ENCODE data around the gene TRH. TPM values are rescaled to one million over a fixed set of nuclear protein-coding genes. Genes with fewer than 3 reads are reported as not detected.

The TRH gene
- total RNA-seq, 1 donor from 2014 or later: not detected

- DNase-seq: no peak
These were observed 512 bp upstream of the TRH start for GRCh38 chr3:129973853-129974563.

GRCh38 chr3:129974833-129975704, 549 bp downstream of the TRH start:
- Histone ChIP-seq H3K36me3 (no peaks in the 10 kb centered on the region), H3K9me3 (replicated peaks) (no peaks in the 10 kb centered on the region), H3K4me3 (peak overlapping the region; percentile 51), H3K27me3 (ENCODE audit: low read depth) (peaks cover 78% of the 10 kb centered on the region), H3K27ac (replicated peaks) (no peak overlapping the region), H3K4me1 (peaks cover 18% of the 10 kb centered on the region)
- TF ChIP-seq CTCF (IDR thresholded peaks at IDR 0.05; ENCODE audit: borderline replicate concordance): no peak
- intact Hi-C loops (cut with micrococcal nuclease): no loop called here
- peak; percentile 23 for DNase-seq

More at GRCh38 chr3:129973853-129974563, 512 bp upstream of the TRH start:
- Histone ChIP-seq H3K36me3 (no peaks in the 10 kb centered on the region), H3K9me3 (replicated peaks) (no peaks in the 10 kb centered on the region), H3K27ac (replicated peaks) (no peak overlapping the region), H3K4me1 (peaks cover 18% of the 10 kb centered on the region), H3K27me3 (ENCODE audit: low read depth) (peaks cover 68% of the 10 kb centered on the region), H3K4me3 (peak overlapping the region; percentile 51)
- TF ChIP-seq CTCF (IDR thresholded peaks at IDR 0.05; ENCODE audit: borderline replicate concordance): no peak
- intact Hi-C loops (cut with micrococcal nuclease): no loop called here

- DNase-seq: no peak
- Histone ChIP-seq H3K27ac (replicated peaks) (no peak overlapping the region), H3K9me3 (replicated peaks) (no peaks in the 10 kb centered on the region), H3K27me3 (ENCODE audit: low read depth) (peaks cover 84% of the 10 kb centered on the region), H3K4me3 (peak overlapping the region; percentile 51), H3K36me3 (no peaks in the 10 kb centered on the region), H3K4me1 (peaks cover 18% of the 10 kb centered on the region)
- intact Hi-C loops (cut with micrococcal nuclease): no loop called here
- no peak for TF ChIP-seq CTCF (IDR thresholded peaks at IDR 0.05; ENCODE audit: borderline replicate concordance)
These were observed 1.2 kb downstream of the TRH start for GRCh38 chr3:129975705-129976048.

GRCh38 chr3:129976286-129976685, 1.8 kb downstream of the TRH start:
- no peak for DNase-seq
- no peaks in the 10 kb centered on the region for H3K36me3 ChIP-seq
- no peak for TF ChIP-seq CTCF (IDR thresholded peaks at IDR 0.05; ENCODE audit: borderline replicate concordance)
- H3K27ac ChIP-seq (replicated peaks): no peak overlapping the region
- intact Hi-C loops (cut with micrococcal nuclease): no loop called here
- H3K4me1 ChIP-seq: peaks cover 18% of the 10 kb centered on the region
- H3K9me3 ChIP-seq (replicated peaks): no peaks in the 10 kb centered on the region
- peaks cover 91% of the 10 kb centered on the region for H3K27me3 ChIP-seq (ENCODE audit: low read depth)
- H3K4me3 ChIP-seq: no peak overlapping the region

- no peak for DNase-seq
- Histone ChIP-seq H3K4me3 (no peak overlapping the region), H3K27me3 (ENCODE audit: low read depth) (peaks cover 82% of the 10 kb centered on the region), H3K9me3 (replicated peaks) (no peaks in the 10 kb centered on the region), H3K4me1 (peaks cover 18% of the 10 kb centered on the region), H3K36me3 (no peaks in the 10 kb centered on the region), H3K27ac (replicated peaks) (no peak overlapping the region)
- no peak for TF ChIP-seq CTCF (IDR thresholded peaks at IDR 0.05; ENCODE audit: borderline replicate concordance)
- intact Hi-C loops (cut with micrococcal nuclease): no loop called here
These were observed 3.6 kb downstream of the TRH start for GRCh38 chr3:129978123-129978522.
